Liver (tissue), 9 donors: ENCODE measurements around the gene PLCB1. TPM values are rescaled to one million over a fixed set of nuclear protein-coding genes. Genes with fewer than 3 reads are reported as not detected.

ENCODE experiments used
- DNase-seq: peaks from one replicate; pipeline ENCODE4 v3.0.0-alpha.2; 2017; ENCODE audit warnings: low spot score
- H3K27ac ChIP-seq, 2 donors: one replicate each; pipeline ENCODE4 v1.7.0; 2013; ENCODE audit warnings: inconsistent platforms in 2 of 2, low read length in 2 of 2, control low read depth in 1 of 2, low read depth in 1 of 2, mild to moderate bottlenecking in 1 of 2
- H3K27me3 ChIP-seq, 4 donors: one replicate each; pipeline versions ENCODE4 v1.6.1 to v1.7.0; 2013; ENCODE audit warnings: low read length in 3 of 4, inconsistent platforms in 1 of 4, mild to moderate bottlenecking in 1 of 4, moderate library complexity in 1 of 4; ENCODE audit not compliant: control insufficient read depth in 4 of 4, insufficient read depth in 4 of 4
- H3K36me3 ChIP-seq, 4 donors: one replicate each; pipeline versions ENCODE4 v1.6.1 to v1.7.0; 2013; ENCODE audit warnings: low read length in 3 of 4, mild to moderate bottlenecking in 3 of 4, low read depth in 1 of 4, moderate library complexity in 1 of 4; ENCODE audit not compliant: control insufficient read depth in 4 of 4, insufficient read depth in 3 of 4
- H3K4me1 ChIP-seq, 4 donors: one replicate each; pipeline versions ENCODE4 v1.6.1 to v1.7.0; 2013; ENCODE audit warnings: low read length in 3 of 4, mild to moderate bottlenecking in 3 of 4, moderate library complexity in 1 of 4; ENCODE audit not compliant: control insufficient read depth in 4 of 4, insufficient read depth in 4 of 4
- H3K4me3 ChIP-seq, 3 donors: one replicate each; pipeline versions ENCODE4 v1.6.1 to v1.7.0; 2013; ENCODE audit warnings: low read length in 3 of 3, control low read depth in 1 of 3, low read depth in 1 of 3, mild to moderate bottlenecking in 1 of 3
- H3K9ac ChIP-seq, 2 donors: one replicate each; pipeline ENCODE4 v1.7.0; 2013; ENCODE audit warnings: low read length in 2 of 2, mild to moderate bottlenecking in 2 of 2, moderate library complexity in 2 of 2, control low read depth in 1 of 2, low read depth in 1 of 2
- H3K9me3 ChIP-seq, 4 donors: one replicate each; pipeline versions ENCODE4 v1.6.1 to v1.7.0; 2013; ENCODE audit warnings: low read length in 3 of 4; ENCODE audit not compliant: control insufficient read depth in 4 of 4
- ATF3 ChIP-seq: IDR thresholded peaks from 2 replicates; pipeline ENCODE4 v1.6.1; 2016; ENCODE audit warnings: antibody characterized with exemption
- CTCF ChIP-seq: fragments of 150-350 bp; IDR thresholded peaks from 2 replicates; pipeline ENCODE4 v1.5.1; 2017; ENCODE audit warnings: improper control_type of control experiment, low read depth, low read length; ENCODE audit not compliant: missing input control
- EGR1 ChIP-seq, 2 donors: IDR thresholded peaks; 2 replicates each; pipeline ENCODE4 v1.6.1; 2016 to 2018; ENCODE audit warnings: antibody characterized with exemption in 2 of 2, low read depth in 2 of 2
- FOXA1 ChIP-seq: IDR thresholded peaks from 2 replicates; pipeline ENCODE4 v1.6.1; 2016; ENCODE audit warnings: antibody characterized with exemption
- FOXA2 ChIP-seq: IDR thresholded peaks from 2 replicates; pipeline ENCODE4 v1.6.1; 2016; ENCODE audit warnings: antibody characterized with exemption
- GABPA ChIP-seq, 2 donors: IDR thresholded peaks in 1 of 2; conservative IDR thresholded peaks in 1 of 2; 2 replicates each; pipeline ENCODE4 v1.6.1; 2016; ENCODE audit warnings: antibody characterized with exemption in 2 of 2, mild to moderate bottlenecking in 1 of 2, moderate library complexity in 1 of 2
- HNF4A ChIP-seq, 2 donors: conservative IDR thresholded peaks; 2 replicates each; pipeline ENCODE4 v1.6.1; 2016; ENCODE audit warnings: antibody characterized with exemption in 2 of 2, mild to moderate bottlenecking in 2 of 2
- JUND ChIP-seq, 2 donors: IDR thresholded peaks; 2 replicates each; pipeline ENCODE4 v1.6.1; 2016; ENCODE audit warnings: antibody characterized with exemption in 2 of 2
- MAX ChIP-seq: IDR thresholded peaks from 2 replicates; pipeline ENCODE4 v1.6.1; 2016; ENCODE audit warnings: antibody characterized with exemption
- NR2F2 ChIP-seq: IDR thresholded peaks from 2 replicates; pipeline ENCODE4 v1.6.1; 2016; ENCODE audit warnings: antibody characterized with exemption
- REST ChIP-seq: IDR thresholded peaks from 2 replicates; pipeline ENCODE4 v1.6.1; 2016; ENCODE audit warnings: antibody characterized with exemption, mild to moderate bottlenecking
- SP1 ChIP-seq: IDR thresholded peaks from 2 replicates; pipeline ENCODE4 v1.6.1; 2018; ENCODE audit warnings: antibody characterized with exemption, mild to moderate bottlenecking
- YY1 ChIP-seq: IDR thresholded peaks from 2 replicates; pipeline ENCODE4 v1.6.1; 2016; ENCODE audit warnings: antibody characterized with exemption, mild to moderate bottlenecking
- ZBTB33 ChIP-seq: IDR thresholded peaks from 2 replicates; pipeline ENCODE4 v1.6.1; 2016; ENCODE audit warnings: antibody characterized with exemption
- WGBS: extraction: QIAGEN DNeasy Blood & Tissue Kit; methylation state at CpG from one replicate; pipeline ENCODE4 v1.1.7; 2013; 5-methylcytosine and 5-hydroxymethylcytosine counted together
- polyA plus RNA-seq, 2 donors: library from polyadenylated mRNA; stranded (reverse) in 1 of 2; unstranded in 1 of 2; fragments of 200-250 nt in 1 of 2; fragments of >200 nt in 1 of 2; fragmentation: Nextera tagmentation in 1 of 2; extraction: Ambion mirVana in 1 of 2; gene quantifications; one replicate each; pipeline versions ENCODE4 v1.2.1 to v1.2.3, GENCODE V29; 2013 to 2015
- total RNA-seq, 2 donors: library from RNA; depleted of rRNA; stranded (reverse); fragments of >200 nt; gene quantifications; one replicate each; pipeline ENCODE4 v1.2.3, GENCODE V29; 2014
- donor health status: healthy.
- donor health status: healthy.
- donor health status: healthy.
- donor health status: healthy.
- donor health status: healthy.

Gene PLCB1
- total and polyA plus RNA-seq, 4 donors: 3.7 to 13.5 (median 5.9) TPM

- no peak for TF ChIP-seq REST
Measured at GRCh38 chr20:8172191-8172590, 40.1 kb downstream of the PLCB1 start (continued).

GRCh38 chr20:8175741-8176675, 43.9 kb downstream of the PLCB1 start:
- Histone ChIP-seq H3K9me3 (no peaks in the 10 kb centered on the region), H3K4me3 (no peak overlapping the region), H3K4me1 (no peaks in the 10 kb centered on the region), H3K9ac (no peak overlapping the region), H3K27me3 (no peaks in the 10 kb centered on the region), H3K36me3 (no peaks in the 10 kb centered on the region), H3K27ac (no peak overlapping the region)
- no peak for DNase-seq
- TF ChIP-seq EGR1 (IDR thresholded peaks at IDR 0.05; ENCODE audit: low read depth in 2 of 2) (no peak), FOXA1 (no peak), JUND (IDR thresholded peaks at IDR 0.05) (no peak), ZBTB33 (no peak), REST (no peak), ATF3 (no peak), NR2F2 (no peak), MAX (no peak), HNF4A (conservative IDR thresholded peaks at IDR 0.05) (no peak), CTCF (no peak), YY1 (no peak), FOXA2 (no peak), SP1 (no peak), GABPA (IDR thresholded peaks at IDR 0.05 in 1 of 2, conservative IDR thresholded peaks at IDR 0.05 in 1 of 2) (no peak)
- 94% methylated on average over 6 of the region's 6 CpGs for WGBS
